Measurements from ENCODE around the gene ZNF282.
"Not testable (repeated sequence)": the region's sequence is repeated elsewhere in the genome, so short reads cannot be mapped to it uniquely, and the experiment has no call there.

The ZNF282 gene

GRCh38 chr7:149228831-149229471, 33.6 kb downstream of the ZNF282 start:
- H3K27ac ChIP-seq (ENCODE audit: low read depth, low read length), result no peak overlapping the region
- H4K12ac ChIP-seq (ENCODE audit: low read depth, low read length), result no peak overlapping the region
- H4K91ac ChIP-seq (ENCODE audit: low read depth, low read length), result no peak overlapping the region
- DNase-seq, result peak in 1 of 2 donors; percentile 29
- H2BK5ac ChIP-seq (ENCODE audit: low read depth, low read length, poor library complexity), result no peak overlapping the region
- H3K18ac ChIP-seq (ENCODE audit: low read length), result no peak overlapping the region
- no peaks in the 10 kb centered on the region for H3K79me2 ChIP-seq (ENCODE audit: control insufficient read depth, insufficient read depth, low read length, poor library complexity)
- no peak overlapping the region for H3K4me3 ChIP-seq (ENCODE audit: low read depth, low read length)
- H4K8ac ChIP-seq (ENCODE audit: low read depth, low read length), result no peak overlapping the region
- H3K79me1 ChIP-seq (ENCODE audit: low read length), result peaks cover 3% of the 10 kb centered on the region
- H3K4ac ChIP-seq (ENCODE audit: low read depth, low read length), result no peak overlapping the region
- no peak overlapping the region for H3K9ac ChIP-seq (ENCODE audit: low read length)
- no peak overlapping the region for H2BK12ac ChIP-seq (ENCODE audit: low read length)
- peaks cover under 1% of the 10 kb centered on the region for H3K9me3 ChIP-seq (ENCODE audit: insufficient read depth, low read depth, low read length)
- WGBS (ENCODE audit: extremely low coverage, insufficient coverage, insufficient read length), result no CpG with 5 or more reads among the region's 7 CpGs
- no peak overlapping the region for H3K4me2 ChIP-seq (ENCODE audit: low read length)
- no peak overlapping the region for H2AFZ ChIP-seq (ENCODE audit: insufficient read depth, low read length, poor library complexity)
- no peaks in the 10 kb centered on the region for H3K27me3 ChIP-seq (ENCODE audit: insufficient read depth, low read length)
- H2AK5ac ChIP-seq (ENCODE audit: low read length), result no peak overlapping the region
- H3K14ac ChIP-seq (ENCODE audit: low read length), result no peak overlapping the region
- H3K36me3 ChIP-seq (ENCODE audit: control insufficient read depth in 1 of 2, insufficient read depth in 2 of 2, low read length in 2 of 2), result peaks cover 14 to 19% of the 10 kb centered on the region in 2 experiments
- no peak overlapping the region for H3K23ac ChIP-seq (ENCODE audit: low read length)
- peaks cover 0 to 3% of the 10 kb centered on the region in 2 experiments for H3K4me1 ChIP-seq (ENCODE audit: control insufficient read depth in 1 of 2, insufficient read depth in 2 of 2, low read length in 2 of 2)
- no peak overlapping the region for H2BK120ac ChIP-seq (ENCODE audit: insufficient read depth, low read length, poor library complexity)

DNA sequence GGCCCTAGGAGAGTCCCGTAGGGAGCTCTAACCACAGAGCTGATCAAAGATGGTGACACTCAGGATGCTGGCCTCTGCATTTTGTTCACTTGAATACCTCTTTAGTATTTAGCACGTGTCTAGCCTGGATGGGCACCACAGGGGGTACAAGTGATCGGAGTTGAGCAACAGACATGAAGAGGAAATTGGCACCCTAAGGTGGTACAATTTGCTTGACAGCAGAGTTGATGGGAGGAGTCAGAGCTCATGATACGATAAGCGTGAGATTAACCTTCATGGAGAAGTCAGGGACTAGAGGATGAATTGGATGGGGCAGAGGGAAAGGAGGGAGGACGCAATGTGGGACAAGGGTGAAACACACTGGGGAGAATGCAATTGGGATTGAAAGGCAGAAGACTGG, 34.2 kb downstream of the ZNF282 start:
- H3K79me2 ChIP-seq (ENCODE audit: control insufficient read depth, insufficient read depth, low read length, poor library complexity), result no peaks in the 10 kb centered on the region
- no peak overlapping the region for H3K18ac ChIP-seq (ENCODE audit: low read length)
- no peak overlapping the region for H2BK120ac ChIP-seq (ENCODE audit: insufficient read depth, low read length, poor library complexity)
- no peak overlapping the region for H3K14ac ChIP-seq (ENCODE audit: low read length)
- H3K36me3 ChIP-seq (ENCODE audit: control insufficient read depth in 1 of 2, insufficient read depth in 2 of 2, low read length in 2 of 2), result peaks cover 8 to 13% of the 10 kb centered on the region in 2 experiments
- H3K4ac ChIP-seq (ENCODE audit: low read depth, low read length), result no peak overlapping the region
- H3K27me3 ChIP-seq (ENCODE audit: insufficient read depth, low read length), result no peaks in the 10 kb centered on the region
- H3K23ac ChIP-seq (ENCODE audit: low read length), result no peak overlapping the region
- no peak overlapping the region for H4K8ac ChIP-seq (ENCODE audit: low read depth, low read length)
- no peak overlapping the region for H3K4me3 ChIP-seq (ENCODE audit: low read depth, low read length)
- H4K91ac ChIP-seq (ENCODE audit: low read depth, low read length), result no peak overlapping the region
- H3K27ac ChIP-seq (ENCODE audit: low read depth, low read length), result no peak overlapping the region
- H3K9ac ChIP-seq (ENCODE audit: low read length), result no peak overlapping the region
- H2AK5ac ChIP-seq (ENCODE audit: low read length), result no peak overlapping the region
- H3K9me3 ChIP-seq (ENCODE audit: insufficient read depth, low read depth, low read length), result peaks cover 3% of the 10 kb centered on the region
- peaks cover 3% of the 10 kb centered on the region for H3K79me1 ChIP-seq (ENCODE audit: low read length)
- no peak overlapping the region for H2BK5ac ChIP-seq (ENCODE audit: low read depth, low read length, poor library complexity)
- no peak overlapping the region for H4K12ac ChIP-seq (ENCODE audit: low read depth, low read length)
- H2AFZ ChIP-seq (ENCODE audit: insufficient read depth, low read length, poor library complexity), result no peak overlapping the region
- no peak for DNase-seq
- H2BK12ac ChIP-seq (ENCODE audit: low read length), result no peak overlapping the region
- H3K4me2 ChIP-seq (ENCODE audit: low read length), result no peak overlapping the region
- no CpG with 5 or more reads among the region's 6 CpGs for WGBS (ENCODE audit: extremely low coverage, insufficient coverage, insufficient read length)
- H3K4me1 ChIP-seq (ENCODE audit: control insufficient read depth in 1 of 2, insufficient read depth in 2 of 2, low read length in 2 of 2), result peaks cover 0 to 3% of the 10 kb centered on the region in 2 experiments

DNA sequence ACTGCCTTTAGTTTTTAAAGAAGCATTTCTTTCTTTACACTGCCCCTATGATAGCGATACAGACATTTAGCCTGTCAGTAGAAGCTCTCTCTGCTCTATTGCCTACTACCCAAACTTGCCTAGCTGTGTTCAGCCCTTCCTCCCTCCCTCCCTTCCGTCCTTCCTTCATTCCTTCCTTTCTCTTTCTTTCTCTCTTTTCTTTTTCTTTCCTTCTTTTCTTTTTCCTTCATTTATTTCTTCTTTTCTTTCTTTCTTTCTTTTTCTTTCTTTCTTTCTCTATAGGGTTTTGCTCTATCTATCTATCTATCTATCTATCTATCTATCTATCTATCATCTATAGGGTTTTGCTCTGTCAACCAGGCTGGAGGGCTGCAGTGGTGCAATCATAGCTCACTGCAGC, 37.0 kb downstream of the ZNF282 start:
- H3K9ac ChIP-seq (ENCODE audit: low read length), result no peak overlapping the region
- H3K36me3 ChIP-seq (ENCODE audit: control insufficient read depth in 1 of 2, insufficient read depth in 2 of 2, low read length in 2 of 2), result no peaks in the 10 kb centered on the region
- H3K4me1 ChIP-seq (ENCODE audit: control insufficient read depth in 1 of 2, insufficient read depth in 2 of 2, low read length in 2 of 2), result peaks cover 0 to 3% of the 10 kb centered on the region in 2 experiments
- no peaks in the 10 kb centered on the region for H3K79me2 ChIP-seq (ENCODE audit: control insufficient read depth, insufficient read depth, low read length, poor library complexity)
- no CpG with 5 or more reads among the region's 2 CpGs for WGBS (ENCODE audit: extremely low coverage, insufficient coverage, insufficient read length)
- H4K12ac ChIP-seq (ENCODE audit: low read depth, low read length), result no peak overlapping the region
- H2BK5ac ChIP-seq (ENCODE audit: low read depth, low read length, poor library complexity), result no peak overlapping the region
- H3K9me3 ChIP-seq (ENCODE audit: insufficient read depth, low read depth, low read length), result peaks cover 3% of the 10 kb centered on the region
- H3K79me1 ChIP-seq (ENCODE audit: low read length), result peaks cover 3% of the 10 kb centered on the region
- no peak overlapping the region for H2AFZ ChIP-seq (ENCODE audit: insufficient read depth, low read length, poor library complexity)
- no peak overlapping the region for H3K23ac ChIP-seq (ENCODE audit: low read length)
- H2BK12ac ChIP-seq (ENCODE audit: low read length), result no peak overlapping the region
- H3K14ac ChIP-seq (ENCODE audit: low read length), result no peak overlapping the region
- H2BK120ac ChIP-seq (ENCODE audit: insufficient read depth, low read length, poor library complexity), result no peak overlapping the region
- no peak overlapping the region for H3K4me2 ChIP-seq (ENCODE audit: low read length)
- no peak overlapping the region for H2AK5ac ChIP-seq (ENCODE audit: low read length)
- no peak overlapping the region for H3K27ac ChIP-seq (ENCODE audit: low read depth, low read length)
- H3K18ac ChIP-seq (ENCODE audit: low read length), result no peak overlapping the region
- H3K4ac ChIP-seq (ENCODE audit: low read depth, low read length), result no peak overlapping the region
- no peak overlapping the region for H4K8ac ChIP-seq (ENCODE audit: low read depth, low read length)
- DNase-seq, result peak in 1 of 2 donors; percentile 40
- no peaks in the 10 kb centered on the region for H3K27me3 ChIP-seq (ENCODE audit: insufficient read depth, low read length)
- H4K91ac ChIP-seq (ENCODE audit: low read depth, low read length), result no peak overlapping the region
- H3K4me3 ChIP-seq (ENCODE audit: low read depth, low read length), result no peak overlapping the region

GRCh38 chr7:149233655-149234204, 38.4 kb downstream of the ZNF282 start:
- not testable (repeated sequence) for H3K18ac ChIP-seq (ENCODE audit: low read length); H3K27me3 ChIP-seq (ENCODE audit: insufficient read depth, low read length); H3K14ac ChIP-seq (ENCODE audit: low read length); H3K9ac ChIP-seq (ENCODE audit: low read length); H2BK5ac ChIP-seq (ENCODE audit: low read depth, low read length, poor library complexity); H3K4ac ChIP-seq (ENCODE audit: low read depth, low read length); H2BK12ac ChIP-seq (ENCODE audit: low read length); H4K91ac ChIP-seq (ENCODE audit: low read depth, low read length); H3K79me2 ChIP-seq (ENCODE audit: control insufficient read depth, insufficient read depth, low read length, poor library complexity); H2AFZ ChIP-seq (ENCODE audit: insufficient read depth, low read length, poor library complexity); H3K23ac ChIP-seq (ENCODE audit: low read length); H3K9me3 ChIP-seq (ENCODE audit: insufficient read depth, low read depth, low read length); H3K36me3 ChIP-seq (ENCODE audit: control insufficient read depth in 1 of 2, insufficient read depth in 2 of 2, low read length in 2 of 2); H3K4me1 ChIP-seq (ENCODE audit: control insufficient read depth in 1 of 2, insufficient read depth in 2 of 2, low read length in 2 of 2); H3K4me2 ChIP-seq (ENCODE audit: low read length); H4K8ac ChIP-seq (ENCODE audit: low read depth, low read length); H3K79me1 ChIP-seq (ENCODE audit: low read length); H2AK5ac ChIP-seq (ENCODE audit: low read length); H3K4me3 ChIP-seq (ENCODE audit: low read depth, low read length); H2BK120ac ChIP-seq (ENCODE audit: insufficient read depth, low read length, poor library complexity); H4K12ac ChIP-seq (ENCODE audit: low read depth, low read length); H3K27ac ChIP-seq (ENCODE audit: low read depth, low read length)
- no CpG with 5 or more reads among the region's 7 CpGs for WGBS (ENCODE audit: extremely low coverage, insufficient coverage, insufficient read length)
- peak; percentile 85 to 90 for DNase-seq
